Glutamatergic neuron (in vitro differentiated cells): ENCODE measurements around the gene CYP1A2. TPM values are rescaled to one million over a fixed set of nuclear protein-coding genes. Genes with fewer than 3 reads are reported as not detected.

Experiments
- DNase-seq: peaks from one replicate; pipeline ENCODE4 v3.0.0; 2022
- H3K27ac Mint-ChIP-seq: one replicate; pipeline ENCODE4 v1.8.0; 2020; ENCODE audit warnings: mild to moderate bottlenecking, mixed read lengths, inconsistent platforms; ENCODE audit not compliant: unreplicated experiment
- H3K27me3 Mint-ChIP-seq: one replicate; pipeline ENCODE4 v1.8.0; 2020; ENCODE audit warnings: mild to moderate bottlenecking, moderate library complexity, mixed read lengths, inconsistent platforms; ENCODE audit not compliant: unreplicated experiment
- H3K36me3 Mint-ChIP-seq: one replicate; pipeline ENCODE4 v1.8.0; 2020; ENCODE audit warnings: mild to moderate bottlenecking, mixed read lengths, inconsistent platforms; ENCODE audit not compliant: unreplicated experiment
- H3K4me1 Mint-ChIP-seq: one replicate; pipeline ENCODE4 v1.8.0; 2020; ENCODE audit warnings: mild to moderate bottlenecking, low read depth, mixed read lengths, inconsistent platforms; ENCODE audit not compliant: unreplicated experiment
- H3K4me3 Mint-ChIP-seq: one replicate; pipeline ENCODE4 v1.8.0; 2020; ENCODE audit warnings: mild to moderate bottlenecking, mixed read lengths, inconsistent platforms; ENCODE audit not compliant: unreplicated experiment
- H3K9me3 Mint-ChIP-seq: one replicate; pipeline ENCODE4 v1.8.0; 2020; ENCODE audit warnings: mild to moderate bottlenecking, moderate library complexity, mixed read lengths, inconsistent platforms; ENCODE audit not compliant: unreplicated experiment
- microRNA-seq: library from miRNA; unstranded; fragments of <30 nt; microRNA quantifications from one replicate; pipeline ENCODE4, GENCODE V29; 2020; ENCODE audit not compliant: unreplicated experiment
- total RNA-seq: library from RNA; stranded (reverse); fragmentation: NEBNext Ultra II Directional; extraction: Animal tissue kit (Norgen Biotek cat#: 25700); gene quantifications from one replicate; pipeline ENCODE4 v1.2.1, GENCODE V29; 2021; ENCODE audit not compliant: unreplicated experiment
- TF ChIP-seq, protein P1 (sequence below): fragments of 200-600 bp; sonication (generic); IDR thresholded peaks from one replicate; pipeline ENCODE4 v1.5.0; 2021; ENCODE audit not compliant: partially characterized antibody, unreplicated experiment

The CYP1A2 gene
- total RNA-seq, 1 donor from 2014 or later, result not detected

GRCh38 chr15:74802862-74803447 is 54.3 kb downstream of the CYP1A2 start:
- TF ChIP-seq, protein P1, sequence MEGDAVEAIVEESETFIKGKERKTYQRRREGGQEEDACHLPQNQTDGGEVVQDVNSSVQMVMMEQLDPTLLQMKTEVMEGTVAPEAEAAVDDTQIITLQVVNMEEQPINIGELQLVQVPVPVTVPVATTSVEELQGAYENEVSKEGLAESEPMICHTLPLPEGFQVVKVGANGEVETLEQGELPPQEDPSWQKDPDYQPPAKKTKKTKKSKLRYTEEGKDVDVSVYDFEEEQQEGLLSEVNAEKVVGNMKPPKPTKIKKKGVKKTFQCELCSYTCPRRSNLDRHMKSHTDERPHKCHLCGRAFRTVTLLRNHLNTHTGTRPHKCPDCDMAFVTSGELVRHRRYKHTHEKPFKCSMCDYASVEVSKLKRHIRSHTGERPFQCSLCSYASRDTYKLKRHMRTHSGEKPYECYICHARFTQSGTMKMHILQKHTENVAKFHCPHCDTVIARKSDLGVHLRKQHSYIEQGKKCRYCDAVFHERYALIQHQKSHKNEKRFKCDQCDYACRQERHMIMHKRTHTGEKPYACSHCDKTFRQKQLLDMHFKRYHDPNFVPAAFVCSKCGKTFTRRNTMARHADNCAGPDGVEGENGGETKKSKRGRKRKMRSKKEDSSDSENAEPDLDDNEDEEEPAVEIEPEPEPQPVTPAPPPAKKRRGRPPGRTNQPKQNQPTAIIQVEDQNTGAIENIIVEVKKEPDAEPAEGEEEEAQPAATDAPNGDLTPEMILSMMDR, result no peak
- Mint-ChIP-seq H3K27me3 (peaks cover 6% of the 10 kb centered on the region), H3K27ac (no peak overlapping the region), H3K4me3 (no peak overlapping the region), H3K4me1 (no peaks in the 10 kb centered on the region), H3K36me3 (peaks cover 6% of the 10 kb centered on the region), H3K9me3 (peaks cover 6% of the 10 kb centered on the region)
- no peak for DNase-seq

DNA sequence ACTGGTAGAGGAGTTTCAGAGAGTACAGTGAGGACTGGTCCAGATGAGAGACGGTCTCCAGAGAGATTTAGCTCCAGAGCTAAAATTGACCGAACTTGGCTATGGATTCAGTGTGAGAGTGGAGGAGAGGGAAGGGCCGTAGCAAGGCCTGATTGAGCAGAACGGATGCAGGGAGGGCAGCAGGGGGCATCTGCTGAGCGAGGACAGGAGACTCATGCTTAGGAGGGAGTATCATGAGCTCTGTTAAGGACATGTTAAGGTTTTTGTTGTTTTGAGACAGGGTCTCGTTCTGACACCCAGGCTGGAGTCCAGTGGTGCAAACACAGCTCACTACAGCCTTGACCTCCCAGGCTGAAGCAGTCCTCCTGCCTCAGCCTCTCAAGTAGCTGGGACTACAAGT is 56.3 kb downstream of the CYP1A2 start:
- Mint-ChIP-seq H3K27ac (peak overlapping the region; percentile 14), H3K36me3 (peaks cover 6% of the 10 kb centered on the region), H3K27me3 (peaks cover 9% of the 10 kb centered on the region), H3K4me3 (no peak overlapping the region), H3K9me3 (peaks cover 10% of the 10 kb centered on the region), H3K4me1 (no peaks in the 10 kb centered on the region)
- TF ChIP-seq, protein P1, result no peak
- DNase-seq, result no peak

Small RNA genes within 50 kb of the gene (microRNA-seq; reads per million reads assigned to microRNA genes)
- gene MIR4513, result not detected

Other genes starting within 250 kb of the CYP1A2 start
- gene ARID3B, start 207.6 kb upstream of the CYP1A2 start, total RNA-seq, result 154 TPM
- gene CLK3, start 133.0 kb upstream of the CYP1A2 start, total RNA-seq, result 99.7 TPM
- gene EDC3, start 52.8 kb upstream of the CYP1A2 start, total RNA-seq, result 66.0 TPM
- 0.27 TPM for gene CYP1A1, start 23.3 kb upstream of the CYP1A2 start, total RNA-seq
- 72.6 TPM for gene CSK, start 33.2 kb downstream of the CYP1A2 start, total RNA-seq
- not detected for gene LMAN1L, start 64.0 kb downstream of the CYP1A2 start, total RNA-seq
- gene CPLX3, start 77.8 kb downstream of the CYP1A2 start, total RNA-seq, result 0.32 TPM
- 46.5 TPM for gene ULK3, start 94.3 kb downstream of the CYP1A2 start, total RNA-seq
- gene SCAMP2, start 124.5 kb downstream of the CYP1A2 start, total RNA-seq, result 35.6 TPM
- gene MPI, start 141.2 kb downstream of the CYP1A2 start, total RNA-seq, result 33.1 TPM
- gene FAM219B, start 158.0 kb downstream of the CYP1A2 start, total RNA-seq, result 171 TPM
- 219 TPM for gene COX5A, start 189.2 kb downstream of the CYP1A2 start, total RNA-seq
- gene RPP25, start 207.9 kb downstream of the CYP1A2 start, total RNA-seq, result 2.3 TPM
- gene SCAMP5, start 246.7 kb downstream of the CYP1A2 start, total RNA-seq, result 164 TPM